COLO668 (cell line): ENCODE results near the gene RNF224.

Experiments used
- DNase-seq: peaks from one replicate; lab custom pipeline; 2025; ENCODE audit not compliant: unreplicated experiment; lab: John Stamatoyannopoulos, UW

The RNF224 gene

DNA sequence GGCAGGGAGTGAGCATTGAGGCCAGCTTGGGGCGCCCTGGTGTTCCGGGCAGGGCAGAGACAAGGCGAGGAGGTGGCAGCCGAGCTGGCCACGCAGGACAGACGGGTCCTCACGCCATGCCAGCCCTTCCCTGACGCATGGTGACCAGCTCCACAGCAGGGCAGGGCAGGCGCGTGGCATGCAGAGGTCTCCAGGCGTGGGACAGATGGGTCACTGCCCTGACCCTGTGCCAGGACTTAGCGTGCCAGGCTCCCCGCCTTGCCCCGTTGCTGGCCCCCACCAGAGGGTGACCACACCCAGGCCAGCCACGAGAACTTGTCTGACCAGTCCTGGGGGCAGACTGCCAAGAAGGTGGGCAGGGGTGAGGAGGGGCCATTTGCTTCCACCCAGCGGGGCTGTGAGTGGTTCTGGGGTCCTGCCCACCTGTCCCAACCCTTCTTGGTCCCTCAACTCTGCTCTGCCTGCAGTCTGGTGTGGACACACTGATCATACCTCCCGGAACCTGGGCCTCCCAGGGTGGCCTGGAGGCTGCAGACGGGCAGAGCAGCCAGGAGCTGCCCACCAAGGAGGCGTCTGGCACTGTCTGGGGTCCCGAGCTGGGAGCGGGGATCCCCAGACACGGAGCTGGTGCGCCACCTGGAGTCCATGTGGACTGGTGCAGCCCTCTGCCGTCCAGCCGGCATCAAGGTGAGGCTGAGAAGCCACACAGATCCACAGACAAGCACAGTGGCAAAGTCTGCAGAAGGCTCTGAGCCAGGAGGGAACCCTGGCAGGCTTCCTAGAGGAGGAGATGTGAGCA lies at the start of gene RNF224:
Gene RNF224 (plus strand): TSS at position 449 of the 799 bp plus-strand sequence. CDS start 834 bp downstream, outside the sequence.
- DNase-seq, result peak; percentile 79

DNA sequence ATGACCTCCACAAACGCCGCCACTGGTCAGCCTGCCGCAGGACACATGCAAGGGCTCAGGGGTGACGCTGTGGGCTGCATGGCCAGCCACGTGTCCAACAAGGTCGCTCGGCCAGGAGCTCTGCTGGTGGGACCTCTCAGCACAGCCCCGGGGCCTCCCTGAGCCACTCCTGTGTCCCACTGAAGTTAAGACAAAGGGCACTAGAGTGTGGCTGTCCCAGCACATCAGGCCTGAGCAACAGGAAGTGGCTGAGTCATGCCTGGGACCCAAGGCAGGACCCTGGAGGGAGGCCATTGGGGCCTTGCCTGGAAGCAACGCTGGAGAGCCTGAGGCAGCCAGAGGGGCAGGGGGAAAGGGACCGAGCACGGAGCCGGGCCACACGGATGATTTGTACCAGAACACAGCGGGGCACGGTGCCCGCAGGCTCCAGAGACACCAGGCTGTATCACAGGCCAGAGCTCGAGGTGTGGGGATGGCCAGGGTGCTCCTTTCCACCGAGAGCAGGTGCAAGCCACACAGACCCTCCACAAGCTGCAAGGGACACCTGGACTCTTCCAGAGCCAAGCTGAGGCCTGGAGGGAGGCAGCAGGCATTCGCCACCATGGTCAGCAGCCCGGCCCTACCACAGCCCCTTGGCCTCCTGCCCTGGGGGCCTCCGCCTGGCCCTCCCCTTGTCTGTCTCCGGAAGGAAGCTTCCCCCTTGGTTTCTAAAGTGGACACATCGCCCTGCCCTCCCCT lies 48.9 kb upstream of the RNF224 start:
- DNase-seq, result no peak

DNA sequence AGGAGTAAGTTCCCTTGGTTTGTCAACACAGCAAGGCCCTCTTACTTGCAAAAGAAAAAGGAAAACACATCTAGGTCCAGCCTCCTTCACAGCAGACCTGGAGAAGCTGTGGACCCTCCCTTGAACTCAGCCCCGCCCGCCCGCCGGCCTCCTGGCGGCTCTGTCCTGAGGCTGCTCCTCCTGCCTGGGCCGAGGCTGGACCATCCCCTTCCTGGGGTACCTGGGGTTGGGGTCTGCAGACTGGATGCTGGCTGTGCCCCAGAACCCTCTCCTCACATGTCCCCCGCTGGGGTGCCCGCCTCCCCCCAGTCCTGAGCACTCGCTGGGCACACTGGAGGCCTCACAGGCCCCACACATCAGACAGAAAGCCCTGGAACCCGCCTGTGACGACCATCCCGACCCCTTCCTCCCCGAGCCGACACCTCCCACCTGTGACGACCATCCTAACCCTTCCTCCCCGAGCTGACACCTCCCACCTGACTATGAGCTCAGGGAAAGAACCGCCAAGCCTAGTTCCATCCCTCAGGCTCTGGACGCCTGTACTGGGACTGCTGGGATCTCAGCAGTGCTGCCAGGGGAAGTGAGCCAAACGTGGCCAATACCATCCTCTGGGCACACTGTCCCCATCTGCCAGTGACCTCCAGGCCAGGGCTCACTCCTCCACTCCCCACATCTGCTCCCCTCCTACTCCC lies 48.2 kb upstream of the RNF224 start:
- DNase-seq, result no peak

DNA sequence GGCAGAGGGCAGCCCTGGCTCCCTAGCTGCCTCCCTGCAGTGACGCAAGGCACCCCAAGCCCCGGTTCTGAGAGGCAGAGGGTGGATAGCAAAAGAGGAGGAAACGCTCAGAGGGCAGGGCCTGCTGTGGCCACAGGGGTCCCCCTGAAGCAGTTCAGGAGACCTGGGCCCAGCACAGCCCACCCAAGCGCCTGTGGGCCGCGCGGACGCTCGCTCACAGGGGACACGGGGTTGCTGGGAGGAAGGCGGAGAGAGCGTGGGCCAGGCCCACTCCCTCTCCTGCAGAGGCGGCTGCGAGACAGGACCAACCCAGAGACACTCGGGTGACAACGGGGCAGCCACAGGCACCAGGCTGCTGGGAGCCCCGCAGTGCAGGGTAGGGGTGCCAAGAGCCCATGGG lies 47.5 kb upstream of the RNF224 start:
- DNase-seq, result no peak

DNA sequence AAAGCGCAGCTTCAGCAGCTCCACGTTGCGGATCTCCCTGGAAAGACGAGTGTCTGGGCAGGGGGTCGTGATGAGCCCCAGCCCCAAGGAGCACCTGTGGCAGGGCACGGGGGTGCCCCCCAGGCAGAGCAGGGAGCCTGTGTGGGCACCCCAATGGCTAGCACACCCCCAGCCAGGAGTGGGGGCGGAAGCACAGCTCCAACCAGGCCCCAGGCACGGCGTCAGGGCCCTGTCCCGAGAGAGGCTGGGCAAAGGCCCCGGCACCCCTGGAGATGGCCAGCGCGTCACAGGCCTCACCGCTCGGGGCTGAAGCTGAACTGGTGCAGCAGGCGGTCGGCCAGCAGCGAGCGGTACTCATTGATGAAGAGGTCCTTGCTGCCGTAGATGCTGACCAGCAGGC lies 46.8 kb upstream of the RNF224 start:
- no peak for DNase-seq

DNA sequence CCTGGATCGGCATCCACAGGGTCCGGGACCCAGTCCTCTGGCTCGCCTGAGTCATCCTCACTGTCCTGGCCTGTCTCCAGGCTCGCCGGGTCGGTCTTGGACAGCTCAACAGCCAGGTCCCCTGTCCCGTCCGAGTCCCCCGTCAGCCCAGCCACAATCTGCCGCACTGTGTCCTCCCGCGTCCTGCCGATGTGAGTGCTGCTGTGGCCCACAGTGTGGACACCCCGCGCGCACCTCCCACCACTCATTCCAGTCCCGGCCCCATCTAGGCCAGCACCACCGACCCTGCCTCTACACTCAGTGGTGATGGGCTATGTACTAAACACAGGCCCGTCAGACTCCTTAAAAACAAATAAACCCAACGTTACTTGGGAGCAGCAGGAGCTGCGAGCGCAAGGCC lies 45.6 kb upstream of the RNF224 start:
- no peak for DNase-seq

DNA sequence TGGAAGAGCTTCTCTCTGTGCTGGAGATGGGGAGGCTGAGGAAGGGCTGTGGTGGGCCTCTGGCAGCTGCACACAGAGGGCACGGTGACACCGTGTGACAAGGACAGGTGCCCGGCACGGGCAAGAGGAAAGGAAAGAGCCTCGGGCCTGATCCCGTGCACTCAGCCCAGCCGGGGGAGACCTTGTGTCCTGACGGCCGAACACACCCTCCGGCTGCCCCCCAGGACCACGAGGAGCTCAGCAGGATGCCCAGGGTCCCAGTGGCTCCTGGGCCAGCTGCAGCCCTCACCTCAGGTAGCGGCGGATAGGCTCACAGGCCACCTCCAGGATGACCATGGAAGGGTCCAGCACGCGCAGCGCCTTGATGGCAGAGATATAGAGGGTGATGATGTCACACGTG lies 44.5 kb upstream of the RNF224 start:
- no peak for DNase-seq

DNA sequence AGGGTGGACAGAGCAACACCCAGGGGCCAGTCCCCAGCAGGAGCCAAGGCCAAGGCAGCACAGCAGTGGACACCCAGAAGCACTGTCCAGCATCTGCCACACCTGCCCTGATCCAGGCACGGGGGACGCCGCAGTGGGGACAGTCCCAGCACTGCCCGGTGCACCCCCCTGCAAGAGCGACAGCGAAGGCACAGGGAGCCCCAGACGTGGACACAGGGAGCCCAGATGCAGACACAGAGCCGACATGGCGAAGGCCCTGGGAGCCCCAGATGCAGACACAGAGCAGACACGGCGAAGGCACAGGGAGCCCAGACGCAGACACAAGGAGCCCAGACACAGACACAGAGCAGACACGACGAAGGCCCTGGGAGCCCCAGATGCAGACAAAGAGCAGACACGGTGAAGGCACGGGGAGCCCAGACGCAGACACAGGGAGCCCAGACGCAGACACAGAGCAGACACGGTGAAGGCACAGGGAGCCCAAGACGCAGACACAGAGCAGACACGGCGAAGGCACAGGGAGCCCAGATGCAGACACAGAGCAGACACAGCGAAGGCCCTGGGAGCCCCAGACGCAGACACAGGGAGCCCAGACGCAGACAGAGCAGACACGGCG lies 43.2 kb upstream of the RNF224 start:
- DNase-seq, result no peak

DNA sequence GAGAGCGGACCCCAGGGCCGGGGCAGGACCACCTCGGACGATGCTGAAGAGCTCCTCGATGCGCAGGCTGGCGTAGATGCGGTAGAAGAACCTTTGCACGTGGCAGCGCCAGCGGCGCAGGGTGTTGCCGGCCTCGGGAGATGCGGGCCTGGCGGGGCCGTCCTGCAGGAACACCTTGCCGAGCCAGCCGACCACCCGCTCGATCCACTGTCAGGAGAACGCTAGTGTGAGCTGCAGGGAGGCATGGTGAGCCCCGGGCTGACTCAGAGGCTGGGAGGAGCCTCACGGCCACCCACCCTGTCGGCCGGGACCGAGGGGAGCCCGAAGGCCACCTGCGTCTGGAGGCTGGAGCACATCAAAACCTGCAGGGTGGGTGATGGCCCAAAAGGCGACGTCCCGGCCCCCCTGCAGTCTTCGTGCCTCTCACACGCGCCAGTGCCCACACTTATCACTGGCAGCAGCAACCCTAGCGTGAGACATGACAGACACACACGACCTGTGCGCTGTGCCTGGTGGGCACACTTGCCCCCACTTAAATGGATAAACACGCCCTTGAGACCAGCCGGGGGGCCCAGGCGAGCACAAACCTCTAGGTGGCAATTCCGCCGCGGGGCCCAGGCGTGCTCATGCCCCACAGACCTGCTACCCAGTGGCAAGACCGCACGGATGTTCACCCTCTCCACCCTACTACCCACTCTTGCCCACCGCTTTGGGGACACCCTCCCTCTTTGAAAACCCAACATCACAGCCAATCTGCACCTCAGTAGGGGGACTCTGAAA lies 42.2 kb upstream of the RNF224 start:
- no peak for DNase-seq

DNA sequence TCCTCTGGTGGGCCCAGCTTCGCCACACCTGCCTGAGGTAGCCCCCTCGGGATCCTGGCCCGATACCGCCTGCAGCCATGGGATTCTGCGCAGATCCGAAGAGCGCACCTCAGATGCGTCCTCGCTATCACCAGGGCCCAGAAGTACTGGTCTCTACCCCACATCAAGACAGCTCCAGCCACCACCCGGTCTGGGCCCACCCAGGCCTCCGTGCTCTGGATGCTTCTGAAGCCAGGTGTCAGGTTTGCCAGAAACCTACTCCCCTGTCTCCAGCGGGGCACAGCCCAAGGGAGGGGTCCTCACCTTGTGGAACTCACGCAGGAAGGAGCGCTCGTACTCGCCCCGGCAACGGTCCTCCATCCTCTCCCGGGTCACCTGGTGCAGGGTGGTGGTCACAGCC lies 41.4 kb upstream of the RNF224 start:
- DNase-seq, result no peak

DNA sequence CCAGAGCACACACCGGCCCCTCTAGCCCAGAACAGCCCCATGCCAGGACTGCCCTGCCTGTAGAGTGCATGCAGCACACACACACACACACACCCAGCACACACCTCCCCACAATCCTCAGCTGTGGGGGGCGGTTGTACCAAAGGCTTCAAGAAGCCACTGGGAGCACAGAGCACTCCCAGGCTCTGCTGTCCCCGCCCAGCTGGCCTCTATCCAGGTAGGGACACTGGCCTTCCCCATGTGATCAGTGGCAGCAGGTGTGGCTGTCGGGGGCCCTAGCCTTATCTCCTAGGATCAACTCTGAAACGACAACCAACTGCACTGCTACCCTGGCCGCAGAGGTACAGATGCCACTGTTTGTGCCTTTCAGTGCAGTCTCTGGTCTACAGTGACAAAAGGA lies 40.9 kb upstream of the RNF224 start:
- DNase-seq, result peak; percentile 18

DNA sequence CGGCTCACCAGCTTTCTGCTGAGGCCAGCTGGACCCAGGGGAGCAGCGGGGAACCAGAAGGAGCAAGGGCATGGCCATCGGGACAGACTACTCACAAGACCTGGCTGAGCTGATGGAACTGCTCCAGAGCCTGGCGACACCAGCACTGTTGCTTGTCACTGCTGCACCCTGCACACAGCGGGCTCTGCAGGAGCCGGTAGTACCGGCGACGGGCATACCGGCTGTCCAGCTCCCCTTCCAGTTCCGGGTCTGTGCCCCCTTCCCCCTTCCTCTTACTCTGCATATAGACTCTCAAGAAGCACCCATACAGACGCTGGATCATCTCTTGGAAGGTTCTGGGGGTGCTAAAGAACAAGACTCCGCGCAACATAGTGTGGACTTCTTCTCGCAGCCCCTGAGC lies 39.9 kb upstream of the RNF224 start:
- DNase-seq, result no peak

DNA sequence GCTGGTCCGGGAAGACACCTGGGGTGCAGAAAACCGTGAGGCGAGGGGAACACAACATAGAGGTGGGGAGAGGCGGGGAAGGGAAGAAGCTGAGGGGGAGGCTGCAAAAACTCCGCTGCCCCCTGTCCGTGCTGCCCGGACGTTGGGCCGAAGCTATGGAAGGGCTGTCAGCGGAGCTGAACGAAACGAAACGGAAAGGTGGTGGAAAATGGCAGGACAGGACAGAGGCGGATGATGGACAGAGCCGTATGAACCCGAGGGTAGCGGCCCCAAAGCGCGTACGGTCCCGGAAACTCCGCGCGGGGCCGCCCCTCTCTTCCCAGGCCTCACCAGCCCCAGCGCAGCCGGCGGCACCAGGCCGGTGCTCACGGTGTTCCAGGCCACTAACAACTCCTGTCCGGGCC lies 39.2 kb upstream of the RNF224 start:
- no peak for DNase-seq

DNA sequence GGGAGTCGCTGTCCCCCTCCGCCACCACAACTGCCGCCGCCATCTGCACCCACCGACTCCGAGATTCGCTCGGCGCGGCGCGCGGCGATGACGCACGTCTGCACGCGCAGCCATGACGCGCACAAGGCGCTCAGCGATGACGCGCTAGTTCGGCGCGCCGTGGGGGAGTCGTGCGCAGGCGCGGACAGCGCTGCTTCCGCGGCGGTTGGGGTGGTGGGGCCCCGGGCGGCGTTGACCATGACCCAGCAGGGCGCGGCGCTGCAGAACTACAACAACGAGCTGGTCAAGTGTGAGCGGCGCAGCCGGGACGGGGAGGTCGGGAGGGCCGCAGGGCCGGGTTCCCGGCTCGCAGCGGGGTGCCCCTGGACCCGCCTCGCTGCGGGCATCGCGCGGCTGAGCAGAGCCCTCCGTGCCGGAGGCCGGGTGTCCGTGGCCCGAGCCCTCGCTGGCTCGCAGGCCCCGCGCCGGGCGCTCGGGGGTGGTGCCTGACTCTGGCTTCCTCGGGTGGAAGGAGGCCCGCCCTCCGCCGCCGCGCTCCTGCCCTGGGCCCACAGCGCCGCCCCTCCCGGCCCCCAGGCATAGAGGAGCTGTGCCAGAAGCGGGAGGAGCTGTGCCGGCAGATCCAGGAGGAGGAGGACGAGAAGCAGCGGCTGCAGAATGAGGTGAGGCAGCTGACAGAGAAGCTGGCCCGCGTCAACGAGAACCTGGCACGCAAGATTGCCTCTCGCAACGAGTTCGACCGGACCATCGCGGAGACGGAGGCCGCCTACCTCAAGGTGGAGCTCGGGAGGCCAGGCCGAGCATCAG lies 38.6 kb upstream of the RNF224 start, which contains the start of the genes ANAPC2 and SSNA1:
Gene ANAPC2 (minus strand): TSS at position 71 of the 807 bp plus-strand sequence. CDS start 28 bp downstream, at position 43.
Gene SSNA1 (plus strand): TSS at position 187 of the 807 bp plus-strand sequence. CDS start 51 bp downstream, at position 238.
- peak; percentile 97 for DNase-seq

DNA sequence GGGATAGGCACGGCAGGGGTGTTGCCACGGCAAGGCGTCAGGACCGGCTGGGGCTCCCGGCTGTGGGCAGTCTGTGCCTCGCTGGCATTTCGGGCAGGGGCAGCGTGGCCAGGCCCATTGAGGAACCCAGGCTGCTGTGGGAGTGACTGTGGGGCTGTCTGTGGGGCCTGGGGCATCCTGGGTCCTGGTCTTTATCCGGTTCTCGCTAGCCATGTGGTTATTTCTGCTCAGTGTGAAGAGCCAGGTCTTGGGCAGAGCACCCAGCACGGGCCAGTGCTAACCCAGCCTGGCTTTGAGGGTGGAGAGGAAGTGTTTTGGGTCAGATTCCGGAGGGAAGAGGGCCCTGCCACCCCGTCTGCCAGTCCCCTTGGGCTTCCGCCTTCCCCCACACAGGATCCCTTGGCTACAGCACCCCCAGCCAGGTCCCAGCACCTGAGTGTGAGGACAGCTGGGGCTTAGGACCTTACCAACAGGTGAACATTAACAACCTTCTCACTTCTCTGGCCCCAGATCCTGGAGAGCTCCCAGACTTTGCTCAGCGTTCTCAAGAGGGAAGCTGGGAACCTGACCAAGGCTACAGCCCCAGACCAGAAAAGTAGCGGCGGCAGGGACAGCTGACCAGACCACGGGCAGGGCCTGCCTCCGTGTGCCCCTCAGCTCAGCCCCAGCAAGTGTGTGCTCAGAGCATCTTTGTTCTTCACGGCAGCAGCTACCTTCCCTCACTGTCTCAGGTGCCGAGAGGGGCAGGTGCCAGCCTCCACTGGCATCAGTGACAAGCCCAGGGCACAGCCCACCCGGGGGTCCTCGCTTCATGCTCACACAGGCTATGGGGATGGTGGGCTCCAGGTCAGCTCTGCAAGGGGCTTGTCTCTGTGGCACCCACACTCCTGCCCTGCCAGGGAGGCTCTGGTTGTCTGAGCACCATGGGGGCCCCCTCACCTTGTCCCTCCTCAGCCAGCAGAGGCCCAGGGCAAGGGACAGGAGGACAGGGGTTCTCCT lies 37.7 kb upstream of the RNF224 start:
- DNase-seq, result no peak

DNA sequence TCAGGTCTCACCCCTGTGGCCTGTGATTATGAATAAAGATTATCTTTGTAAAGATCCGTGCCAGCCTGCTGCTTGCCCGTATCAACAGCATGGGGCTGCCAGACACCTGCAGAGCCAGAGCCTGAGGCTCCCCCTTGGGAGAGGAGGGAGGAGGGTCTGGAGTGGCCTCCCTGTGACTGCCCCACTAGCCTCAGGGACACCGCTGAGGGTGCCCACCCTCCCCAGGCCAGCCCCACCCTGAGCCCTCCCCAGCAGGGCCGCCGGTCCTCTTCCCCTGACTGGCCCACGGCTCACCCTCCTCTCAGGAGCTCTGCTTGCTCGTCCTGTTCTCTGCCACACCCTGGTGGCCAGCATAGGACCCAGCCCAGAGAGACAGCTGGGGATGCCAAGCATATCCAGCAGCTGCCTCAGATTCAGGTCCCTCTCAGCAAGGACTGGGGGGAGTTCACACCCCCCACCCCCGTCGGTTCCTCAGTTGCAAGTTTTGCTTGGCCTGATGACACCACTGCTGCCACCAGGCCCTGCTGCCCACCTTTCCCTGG lies 36.9 kb upstream of the RNF224 start:
- DNase-seq, result peak; percentile 28

DNA sequence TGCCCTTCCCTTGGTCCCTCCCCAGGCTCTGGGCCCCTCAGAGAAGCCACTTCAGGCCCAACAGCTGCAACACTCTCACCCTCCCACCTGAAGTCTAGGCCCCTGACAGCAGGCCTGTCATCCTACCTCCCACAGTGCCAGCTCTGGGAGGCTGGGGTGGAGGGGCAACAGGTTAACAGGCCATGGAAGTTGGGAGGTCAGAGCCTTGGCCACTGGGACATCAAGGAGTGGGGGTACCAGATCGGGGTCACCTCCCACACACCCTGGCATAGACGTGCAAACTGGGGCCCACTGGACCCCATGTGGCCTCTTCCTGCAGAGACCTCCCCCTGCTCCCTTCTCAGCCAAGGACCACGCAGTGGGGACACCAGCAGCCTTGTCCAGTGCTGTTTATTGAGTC lies 36.1 kb upstream of the RNF224 start:
- DNase-seq, result no peak
